ENCODE data around the gene PRKCZ. TPM values are rescaled to one million over a fixed set of nuclear protein-coding genes. Genes with fewer than 3 reads are reported as not detected.

PRKCZ gene
- polyA plus RNA-seq, 5 donors, result 34.6 to 48.9 (median 39.6) TPM

- DNase-seq, result no peak
Measured at GRCh38 chr1:2099886-2100779, 49.9 kb downstream of the PRKCZ start.

GRCh38 chr1:2100780-2101108 lies 50.5 kb downstream of the PRKCZ start:
- no peak for DNase-seq

GRCh38 chr1:2101531-2101930 lies 51.3 kb downstream of the PRKCZ start:
- no peak for DNase-seq

DNA sequence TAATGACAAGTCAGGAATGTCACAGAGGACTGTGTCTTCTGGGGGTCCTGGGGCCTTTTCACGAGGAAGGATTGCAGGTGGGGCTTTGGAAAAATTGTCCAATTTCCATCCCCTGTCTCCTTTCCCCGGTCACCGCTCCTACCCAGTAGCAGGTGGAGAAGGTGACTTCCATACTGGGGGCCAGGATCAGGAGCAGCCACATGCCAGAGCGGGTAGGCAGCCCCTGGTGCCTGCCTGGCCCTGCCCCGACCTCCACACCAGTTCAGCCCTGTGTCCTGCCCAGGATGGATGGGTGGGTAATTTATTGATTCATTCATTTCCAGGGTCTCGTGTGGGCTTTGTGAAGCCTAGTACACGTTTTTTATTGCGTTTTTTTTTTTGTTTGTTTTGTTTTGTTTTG lies 51.7 kb downstream of the PRKCZ start:
- no peak for DNase-seq

DNA sequence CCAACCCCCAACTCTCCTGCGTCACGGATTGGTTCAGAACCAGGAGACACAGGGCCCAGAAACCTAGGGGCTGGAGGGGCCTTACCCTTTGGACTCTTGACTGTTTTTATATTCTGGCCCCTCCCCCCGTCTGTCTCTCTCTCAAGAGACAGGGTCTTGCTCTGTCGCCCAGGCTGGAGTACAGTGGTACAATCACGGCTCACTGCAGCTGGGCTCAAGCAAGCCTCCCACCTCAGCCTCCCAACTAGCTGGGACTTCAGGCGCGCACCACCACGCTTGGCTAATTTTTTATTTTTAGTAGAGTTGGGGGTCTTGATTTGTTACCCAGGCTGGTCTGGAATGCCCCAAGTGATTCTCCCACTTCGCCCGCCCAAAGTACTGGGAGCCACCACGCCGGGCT lies 52.5 kb downstream of the PRKCZ start:
- no peak for DNase-seq

DNA sequence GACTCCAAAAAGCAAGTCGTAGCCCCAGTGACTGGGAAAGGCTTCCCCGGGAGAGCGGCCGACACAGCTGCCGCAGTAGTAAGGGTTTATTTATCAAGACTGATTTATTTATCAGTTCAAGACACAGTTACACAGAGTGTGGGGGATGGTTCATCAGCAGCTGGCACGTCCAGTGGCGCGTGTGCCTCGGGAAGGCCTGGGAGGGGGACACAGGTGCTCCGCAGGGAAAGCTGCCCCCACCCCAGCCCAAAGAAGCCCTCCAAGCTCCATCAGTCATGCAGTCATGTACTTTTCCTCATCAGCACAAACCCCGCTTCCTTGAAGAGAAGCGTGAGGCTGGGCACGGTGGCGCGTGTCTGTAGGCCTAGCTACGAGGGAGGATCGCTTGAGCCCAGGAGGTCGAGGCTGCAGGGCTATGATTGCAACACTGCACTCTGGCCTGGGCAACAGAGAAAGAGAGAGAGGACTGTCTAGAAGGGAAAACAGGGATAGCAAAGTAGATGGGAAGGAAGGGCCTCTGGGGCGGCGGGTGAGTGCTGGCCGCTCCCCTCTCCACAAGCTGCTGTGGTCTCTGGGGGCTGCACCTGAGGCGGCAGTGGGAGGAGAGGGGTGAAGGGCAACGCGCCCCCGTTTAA lies 53.2 kb downstream of the PRKCZ start:
- DNase-seq, result no peak

DNA sequence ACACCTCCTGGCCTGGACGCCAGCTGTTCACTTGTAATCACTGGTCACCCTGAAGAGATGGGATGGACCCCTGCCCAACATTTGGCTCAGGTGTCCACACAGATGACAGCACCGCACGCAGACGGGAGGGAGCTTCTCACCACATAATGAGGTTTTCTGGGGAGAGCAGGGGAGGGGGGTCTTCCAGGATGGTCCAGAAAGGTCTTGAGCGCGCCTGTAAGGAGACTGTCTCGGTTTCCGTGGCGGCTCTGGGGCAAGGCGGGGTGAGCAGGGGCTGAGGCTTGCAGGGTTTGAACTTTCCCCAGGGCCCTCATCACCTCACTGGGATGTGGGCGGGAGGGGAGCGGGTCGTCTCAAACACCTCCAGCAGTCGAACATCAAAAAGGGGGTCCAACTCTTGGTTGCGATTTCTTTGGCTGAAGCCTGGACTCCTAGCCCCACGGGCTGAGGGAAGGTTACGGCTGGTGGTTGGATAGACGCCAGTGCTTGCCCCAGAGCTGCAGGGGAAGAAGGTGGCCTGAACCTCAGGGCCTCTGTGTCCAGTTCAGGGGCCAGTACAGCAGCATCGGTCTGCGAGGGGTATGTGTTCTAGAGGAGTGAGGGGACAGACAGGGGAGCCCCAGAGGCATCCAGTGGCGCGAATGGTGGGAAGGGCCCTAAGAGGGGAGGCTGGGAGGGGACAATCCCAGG lies 53.8 kb downstream of the PRKCZ start:
- DNase-seq, result no peak

DNA sequence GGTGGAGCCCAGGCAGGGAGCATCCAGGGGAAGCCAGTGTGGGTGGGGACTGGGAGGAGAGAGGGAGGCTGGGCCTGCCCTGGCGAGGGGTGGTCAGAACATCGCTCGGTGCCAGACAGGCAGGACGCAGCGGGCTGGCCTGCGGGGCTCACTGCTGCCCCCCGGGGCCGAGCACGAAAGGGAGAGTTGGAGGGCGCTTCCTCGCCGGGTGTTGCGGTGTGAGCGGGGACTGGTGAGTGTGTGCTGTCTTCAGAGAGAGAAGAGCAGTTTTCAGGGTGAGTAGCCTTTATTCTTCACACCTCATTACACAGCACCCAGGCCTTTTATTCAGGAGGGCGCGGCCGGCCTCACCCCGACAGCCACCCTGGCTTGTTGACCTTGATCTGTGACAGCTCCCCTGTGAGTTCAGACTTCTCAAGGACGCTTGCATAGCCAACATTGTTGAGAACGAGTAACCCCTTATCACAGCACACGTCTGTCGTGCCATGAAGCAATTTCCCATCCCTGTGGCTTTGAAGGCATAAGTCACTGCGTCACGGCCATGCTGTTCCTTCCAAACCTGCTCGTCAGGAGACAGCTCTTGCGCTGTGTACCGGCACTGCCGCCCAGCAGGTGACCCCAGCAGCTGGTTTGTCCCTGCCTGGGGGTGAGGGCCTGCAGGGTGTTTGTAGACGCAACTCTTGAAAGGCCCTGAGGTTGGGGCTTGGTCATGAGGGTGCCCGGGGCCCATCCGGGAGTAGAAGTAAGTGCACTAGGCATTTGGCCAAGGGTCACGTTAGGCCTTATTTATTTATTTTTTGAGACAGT lies 54.6 kb downstream of the PRKCZ start:
- DNase-seq, result no peak

GRCh38 chr1:2105781-2106524 lies 55.7 kb downstream of the PRKCZ start:
- no peak for DNase-seq

GRCh38 chr1:2106659-2107405 lies 56.6 kb downstream of the PRKCZ start:
- DNase-seq, result no peak

- DNase-seq, result no peak
Measured at GRCh38 chr1:2107586-2108212, 57.5 kb downstream of the PRKCZ start.

GRCh38 chr1:2108213-2108876 lies 58.1 kb downstream of the PRKCZ start:
- no peak for DNase-seq

GRCh38 chr1:2108877-2109580 lies 58.8 kb downstream of the PRKCZ start:
- no peak for DNase-seq

DNA sequence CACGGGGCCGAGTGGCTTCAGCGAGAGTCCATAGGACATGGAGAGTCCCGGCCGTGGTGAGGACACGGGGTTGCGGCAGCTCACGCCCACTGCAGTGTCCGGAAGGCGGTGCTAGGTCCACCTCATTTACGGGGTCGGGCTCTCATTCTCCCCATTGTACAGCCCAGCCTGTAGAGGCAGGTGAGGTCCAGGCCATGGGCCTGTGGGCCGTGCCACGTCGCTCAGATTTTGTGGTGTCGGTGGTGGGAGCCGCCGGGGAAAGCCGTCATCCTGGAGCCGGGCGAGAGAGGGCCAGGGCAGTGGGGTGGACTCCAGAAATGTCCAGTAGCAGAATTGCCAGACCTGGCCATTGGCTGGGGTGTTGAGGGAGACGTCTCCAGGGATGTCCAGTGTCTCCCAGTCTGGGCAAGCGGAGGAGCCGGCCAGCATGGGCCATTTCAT lies 59.4 kb downstream of the PRKCZ start:
- no peak for DNase-seq

GRCh38 chr1:2110191-2110737 lies 60.1 kb downstream of the PRKCZ start:
- DNase-seq, result no peak

GRCh38 chr1:2110738-2111673 lies 60.8 kb downstream of the PRKCZ start:
- DNase-seq, result no peak

- no peak for DNase-seq
Measured at GRCh38 chr1:2111674-2112035, 61.4 kb downstream of the PRKCZ start.
